Activated T-cell treated with anti-CD3 and anti-CD28 coated beads for 4 hours (primary cell): Measurements from ENCODE around the gene NPAS4.
"Not testable (repeated sequence)": the region's sequence is repeated elsewhere in the genome, so short reads cannot be mapped to it uniquely, and the experiment has no call there.

Experiments used
- DNase-seq: peaks from one replicate; pipeline ENCODE4 v3.0.0-alpha.2; 2020

Gene NPAS4

DNA sequence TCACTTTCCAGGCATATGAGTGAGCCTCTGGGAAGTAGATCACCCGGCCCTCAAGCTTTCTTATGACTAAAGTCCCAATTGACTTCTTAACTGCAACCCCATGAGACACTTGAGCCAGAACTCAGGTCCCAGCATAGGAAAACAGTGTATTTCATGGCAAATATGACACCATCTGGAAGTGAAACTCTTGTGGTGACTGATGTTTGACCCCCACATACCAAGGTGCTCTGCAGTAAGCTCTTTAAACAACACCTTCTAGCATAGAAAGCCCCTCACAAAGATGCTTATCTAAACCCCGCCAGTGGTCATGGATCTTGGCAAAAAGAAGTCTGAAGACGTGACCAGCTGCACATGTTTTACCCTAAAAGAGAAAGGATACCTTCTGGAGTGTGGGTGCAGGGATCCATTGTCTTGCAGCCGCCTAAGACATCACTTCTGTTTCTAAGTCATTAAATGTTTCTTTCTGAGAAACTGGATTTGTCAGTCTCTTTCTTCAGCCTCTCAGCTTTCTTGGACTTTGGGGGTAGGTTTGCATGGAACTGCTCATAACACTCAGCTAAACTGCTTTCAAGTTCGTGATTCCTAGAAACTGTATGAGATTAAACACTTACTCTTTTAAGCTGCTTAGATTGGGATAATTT lies 38.4 kb downstream of the NPAS4 start:
- no peak for DNase-seq

- DNase-seq = no peak
Measured at GRCh38 chr11:66462010-66462409, 41.2 kb downstream of the NPAS4 start.

DNA sequence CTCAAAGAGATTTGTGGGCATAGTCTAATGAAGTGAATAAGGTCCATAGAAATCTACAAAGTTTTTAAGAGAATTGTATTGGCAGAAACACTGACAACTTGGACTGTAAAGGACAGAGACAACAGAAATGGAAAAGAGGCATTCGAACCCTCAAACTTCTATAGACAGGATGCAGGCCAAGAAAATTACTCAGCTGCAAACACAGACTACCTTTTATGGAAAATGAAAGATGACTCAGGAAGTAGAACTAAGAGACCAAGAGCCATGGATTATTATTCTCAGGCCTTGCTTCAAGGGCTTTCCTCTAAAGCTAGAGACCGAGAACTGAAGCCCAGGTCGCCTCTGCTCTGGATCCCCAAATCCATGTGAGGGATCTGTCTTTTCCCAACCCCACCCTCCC lies 42.1 kb downstream of the NPAS4 start:
- DNase-seq = no peak

GRCh38 chr11:66464116-66464515 lies 43.3 kb downstream of the NPAS4 start:
- not testable (repeated sequence) for DNase-seq

- DNase-seq = no peak
Measured at GRCh38 chr11:66464916-66465315, 44.1 kb downstream of the NPAS4 start.

- no peak for DNase-seq
Measured at GRCh38 chr11:66465373-66466224, 44.8 kb downstream of the NPAS4 start.

DNA sequence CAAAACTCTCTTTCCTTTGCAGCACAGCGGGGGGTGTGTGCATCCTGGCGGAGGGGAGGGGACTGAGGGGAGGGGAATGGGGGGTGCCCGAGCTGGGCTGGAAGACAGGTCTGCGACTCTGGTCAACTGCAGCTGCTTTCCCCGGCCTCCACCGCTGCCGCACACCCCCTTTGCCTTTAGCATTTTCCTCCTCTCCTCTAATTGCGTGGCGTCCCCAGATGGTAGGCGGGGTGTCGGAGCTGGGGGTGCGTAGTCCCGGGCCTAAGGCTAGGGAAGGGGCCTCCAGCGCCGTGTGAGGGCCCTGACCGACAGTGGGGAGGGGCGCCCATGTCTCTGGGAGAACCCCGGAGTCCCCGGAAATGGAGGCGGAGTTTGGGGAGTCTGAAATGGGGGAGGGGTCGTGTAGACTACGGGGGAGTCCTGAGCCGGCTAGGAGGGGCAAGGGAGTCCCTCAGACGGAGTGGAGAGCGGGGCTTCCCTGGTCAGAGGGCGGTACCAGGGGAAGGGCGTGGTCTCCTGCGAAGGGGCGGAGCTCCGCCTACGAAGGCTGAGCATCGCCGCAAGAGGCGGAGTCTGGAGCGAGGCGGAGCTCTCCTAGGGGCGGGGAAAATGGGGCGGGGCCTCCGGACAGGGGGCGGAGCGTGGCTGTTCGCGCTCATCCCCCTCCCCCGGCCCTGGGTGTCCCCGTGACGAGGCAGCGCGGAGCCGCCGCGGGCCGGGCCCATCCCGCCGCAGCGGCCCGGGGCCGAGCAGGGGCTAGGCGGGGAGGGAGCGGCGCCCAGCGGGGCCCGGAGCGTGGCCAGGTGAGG lies 45.6 kb downstream of the NPAS4 start, which contains the start of gene PELI3:
Gene PELI3, plus strand, starts transcription at position 681 of the 809 bp plus-strand sequence. CDS start 1,224 bp downstream, outside the sequence.
- DNase-seq = peak; percentile 98

- DNase-seq = no peak
Measured at GRCh38 chr11:66467034-66467659, 46.3 kb downstream of the NPAS4 start.

DNA sequence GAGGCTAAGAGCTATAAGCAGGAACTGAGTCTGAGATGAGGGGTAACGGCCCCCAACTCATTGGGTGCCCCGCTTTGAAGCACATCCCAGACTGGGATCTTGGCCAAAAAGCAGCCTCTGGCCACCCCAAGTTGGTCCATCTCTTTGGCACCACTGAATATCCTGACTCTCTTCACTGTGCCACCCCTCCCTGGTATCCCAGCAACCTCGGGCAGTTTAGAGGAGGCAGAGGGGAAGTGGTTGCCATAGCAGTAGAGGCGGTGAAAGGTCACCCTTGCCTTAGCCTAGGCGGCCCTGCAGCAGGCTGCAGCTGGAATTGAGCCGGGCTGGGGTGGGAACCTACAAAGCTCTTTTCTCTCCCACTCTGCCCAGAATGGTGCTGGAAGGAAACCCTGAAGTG lies 46.9 kb downstream of the NPAS4 start:
- DNase-seq = no peak

- DNase-seq = no peak
Measured at GRCh38 chr11:66468691-66469090, 47.9 kb downstream of the NPAS4 start.

DNA sequence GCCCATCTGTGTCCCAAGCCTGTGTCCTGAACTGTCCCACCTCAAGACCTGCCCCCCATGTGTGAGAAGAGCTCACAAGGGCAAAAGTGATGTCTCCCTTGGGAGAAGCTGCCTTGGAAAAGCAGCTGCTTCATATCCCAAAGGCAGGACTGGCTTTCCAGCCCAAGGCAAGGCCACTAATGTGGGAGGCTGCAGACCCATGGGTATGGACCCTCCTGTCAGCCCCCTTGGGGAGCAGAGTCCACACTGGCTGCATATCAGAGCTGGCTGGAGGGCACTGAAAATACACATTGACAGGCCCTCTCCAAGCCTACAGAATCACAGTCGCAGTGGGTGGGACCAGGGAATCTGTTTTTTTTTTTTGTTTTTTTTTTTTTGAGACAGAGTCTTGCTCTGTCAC lies 48.6 kb downstream of the NPAS4 start:
- DNase-seq = no peak

DNA sequence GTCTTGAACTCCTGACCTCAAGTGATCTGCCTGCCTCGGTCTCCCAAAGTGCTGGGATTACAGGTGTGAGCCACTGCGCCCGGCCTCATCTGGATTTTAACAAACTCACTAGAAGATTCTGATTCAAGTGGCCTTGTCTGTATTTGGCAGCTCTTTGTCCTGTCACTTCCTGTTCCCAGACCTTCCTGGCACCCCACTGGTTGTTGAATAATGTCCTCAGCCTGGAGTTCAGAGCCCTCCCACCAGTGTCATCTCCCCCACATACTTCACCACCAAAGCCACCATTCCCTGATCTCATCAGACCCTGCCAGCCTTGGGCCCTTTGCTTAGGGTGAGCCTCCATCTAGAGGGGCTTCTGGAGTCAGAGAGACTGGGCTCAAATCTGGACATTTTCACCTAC lies 49.2 kb downstream of the NPAS4 start:
- DNase-seq = no peak

DNA sequence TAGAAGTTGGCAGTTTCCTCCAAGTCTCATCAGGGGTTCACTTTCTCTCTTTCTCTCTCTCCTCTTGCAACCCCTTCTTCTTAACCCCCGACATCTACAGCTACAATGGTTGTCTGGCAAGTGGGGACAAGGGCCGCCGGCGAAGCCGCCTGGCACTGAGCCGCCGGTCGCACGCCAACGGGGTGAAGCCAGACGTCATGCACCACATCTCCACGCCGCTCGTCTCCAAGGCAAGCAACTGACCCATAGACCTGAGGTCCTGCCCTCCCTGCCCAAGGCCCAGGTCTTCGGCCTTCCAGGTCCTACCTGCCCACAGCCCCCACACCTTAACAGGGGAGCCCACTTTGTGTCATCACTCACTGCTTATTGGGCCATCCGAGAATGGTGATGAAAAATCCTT lies 50.3 kb downstream of the NPAS4 start:
- DNase-seq = no peak

DNA sequence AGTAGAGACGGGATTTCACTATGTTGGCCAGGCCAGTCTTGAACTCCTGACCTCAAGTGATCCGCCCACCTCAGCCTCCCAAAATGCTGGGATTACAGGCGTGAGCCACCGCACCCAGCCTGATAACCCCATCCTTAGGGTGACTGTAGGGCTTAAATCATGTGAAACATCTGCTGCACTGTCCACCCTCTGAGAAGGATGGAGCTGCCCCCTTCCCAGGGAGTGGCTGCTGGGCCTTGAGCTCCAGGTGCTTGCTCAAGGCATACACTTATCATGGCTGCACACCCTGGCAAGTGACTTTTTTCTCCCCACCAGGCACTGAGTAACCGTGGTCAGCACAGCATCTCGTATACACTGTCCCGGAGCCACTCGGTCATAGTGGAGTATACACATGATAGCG lies 51.2 kb downstream of the NPAS4 start:
- no peak for DNase-seq

- DNase-seq = no peak
Measured at GRCh38 chr11:66473167-66473566, 52.3 kb downstream of the NPAS4 start.

DNA sequence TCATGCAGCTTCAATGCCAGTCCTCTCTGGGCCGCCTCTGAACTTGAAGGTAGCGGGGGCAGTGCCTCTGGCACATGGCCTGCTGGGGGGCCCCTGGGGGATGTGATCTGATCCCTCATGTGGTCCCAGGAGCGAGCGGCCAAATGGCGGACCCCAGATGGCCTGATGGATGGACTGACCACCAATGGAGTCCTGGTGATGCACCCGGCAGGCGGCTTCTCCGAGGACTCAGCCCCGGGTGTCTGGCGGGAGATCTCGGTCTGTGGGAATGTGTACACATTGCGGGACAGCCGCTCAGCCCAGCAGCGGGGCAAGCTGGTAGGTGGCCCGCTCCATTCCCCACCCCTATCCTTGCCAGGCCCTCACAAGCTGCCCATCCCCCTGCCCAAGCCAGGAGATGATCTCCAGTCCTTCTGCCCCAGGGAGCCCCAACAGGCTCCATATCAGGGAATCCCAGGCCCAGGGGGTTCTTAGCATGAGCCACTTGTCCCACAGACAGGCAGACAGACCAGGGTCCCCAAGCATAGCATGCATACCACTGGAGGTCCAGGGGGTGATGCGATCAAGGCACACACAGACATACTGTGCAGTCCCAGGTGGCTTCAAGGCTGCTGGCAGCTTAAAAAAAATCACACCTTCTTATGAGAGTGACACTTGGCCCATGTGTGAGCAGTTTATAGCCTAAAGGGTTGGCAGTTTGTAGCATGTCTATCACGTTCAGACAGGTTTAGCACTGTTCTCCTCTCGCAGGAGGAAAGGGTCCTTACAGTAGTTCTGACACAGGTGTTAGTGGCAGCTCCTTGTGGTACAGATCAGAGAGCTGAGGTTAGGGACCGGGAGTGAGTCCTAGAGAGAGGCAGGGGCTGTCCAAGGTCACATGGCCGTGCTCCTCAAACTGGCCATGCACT lies 53.0 kb downstream of the NPAS4 start:
- no peak for DNase-seq

- no peak for DNase-seq
Measured at GRCh38 chr11:66475349-66476172, 54.7 kb downstream of the NPAS4 start.
